ENCODE results near the gene SH3D19.

- no peak for TF ChIP-seq POLR2A (IDR thresholded peaks at IDR 0.05; ENCODE audit: low read depth, low read length)
- no peak for TF ChIP-seq CTCF (conservative IDR thresholded peaks at IDR 0.05; ENCODE audit: low read depth, low read length)
- no peak for TF ChIP-seq BHLHE40 (IDR thresholded peaks at IDR 0.05; ENCODE audit: low read depth, low read length)
- no peak for TF ChIP-seq FOS (IDR thresholded peaks at IDR 0.05; ENCODE audit: low read depth, low read length)
- TF ChIP-seq CHD1 (IDR thresholded peaks at IDR 0.05; ENCODE audit: low read depth, low read length) = no peak
- TF ChIP-seq RAD21 (IDR thresholded peaks at IDR 0.05; ENCODE audit: low read length) = no peak
These were observed 195.6 kb downstream of the SH3D19 start for GRCh38 chr4:151129796-151130195.
